ENCODE results near the gene AP1M2.
"Not testable (repeated sequence)": the region's sequence is repeated elsewhere in the genome, so short reads cannot be mapped to it uniquely, and the experiment has no call there.

The AP1M2 gene

GRCh38 chr19:10543059-10543419 lies 44.1 kb downstream of the AP1M2 start:
- DNase-seq (ENCODE audit: low read depth), result no peak
- no peak overlapping the region for H3K4me3 ChIP-seq (replicated peaks; ENCODE audit: low read depth, low read length)
- TF ChIP-seq, protein P1, sequence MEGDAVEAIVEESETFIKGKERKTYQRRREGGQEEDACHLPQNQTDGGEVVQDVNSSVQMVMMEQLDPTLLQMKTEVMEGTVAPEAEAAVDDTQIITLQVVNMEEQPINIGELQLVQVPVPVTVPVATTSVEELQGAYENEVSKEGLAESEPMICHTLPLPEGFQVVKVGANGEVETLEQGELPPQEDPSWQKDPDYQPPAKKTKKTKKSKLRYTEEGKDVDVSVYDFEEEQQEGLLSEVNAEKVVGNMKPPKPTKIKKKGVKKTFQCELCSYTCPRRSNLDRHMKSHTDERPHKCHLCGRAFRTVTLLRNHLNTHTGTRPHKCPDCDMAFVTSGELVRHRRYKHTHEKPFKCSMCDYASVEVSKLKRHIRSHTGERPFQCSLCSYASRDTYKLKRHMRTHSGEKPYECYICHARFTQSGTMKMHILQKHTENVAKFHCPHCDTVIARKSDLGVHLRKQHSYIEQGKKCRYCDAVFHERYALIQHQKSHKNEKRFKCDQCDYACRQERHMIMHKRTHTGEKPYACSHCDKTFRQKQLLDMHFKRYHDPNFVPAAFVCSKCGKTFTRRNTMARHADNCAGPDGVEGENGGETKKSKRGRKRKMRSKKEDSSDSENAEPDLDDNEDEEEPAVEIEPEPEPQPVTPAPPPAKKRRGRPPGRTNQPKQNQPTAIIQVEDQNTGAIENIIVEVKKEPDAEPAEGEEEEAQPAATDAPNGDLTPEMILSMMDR (IDR thresholded peaks at IDR 0.05; ENCODE audit: low read length, missing control alignments), result no peak

DNA sequence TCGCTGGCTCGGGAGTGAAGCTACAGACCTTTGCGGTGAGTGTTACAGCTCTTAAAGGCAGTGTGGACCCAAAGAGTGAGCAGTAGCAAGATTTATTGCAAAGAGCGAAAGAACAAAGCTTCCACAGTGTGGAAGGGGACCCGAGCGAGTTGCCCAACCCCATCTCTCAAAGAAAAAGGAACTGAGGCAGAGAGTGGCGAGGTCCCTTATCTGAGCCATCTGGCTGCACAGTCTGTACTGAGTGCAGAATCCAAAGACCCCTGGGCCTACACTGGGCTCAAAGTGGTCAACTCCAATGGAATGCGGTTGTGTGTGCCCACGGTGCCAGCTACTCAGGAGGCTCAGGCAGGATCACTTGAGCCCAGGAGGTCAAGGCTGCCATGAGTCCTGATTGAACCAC lies 48.1 kb downstream of the AP1M2 start:
- H3K4me3 ChIP-seq (replicated peaks; ENCODE audit: low read depth, low read length); DNase-seq (ENCODE audit: low read depth): not testable (repeated sequence)

DNA sequence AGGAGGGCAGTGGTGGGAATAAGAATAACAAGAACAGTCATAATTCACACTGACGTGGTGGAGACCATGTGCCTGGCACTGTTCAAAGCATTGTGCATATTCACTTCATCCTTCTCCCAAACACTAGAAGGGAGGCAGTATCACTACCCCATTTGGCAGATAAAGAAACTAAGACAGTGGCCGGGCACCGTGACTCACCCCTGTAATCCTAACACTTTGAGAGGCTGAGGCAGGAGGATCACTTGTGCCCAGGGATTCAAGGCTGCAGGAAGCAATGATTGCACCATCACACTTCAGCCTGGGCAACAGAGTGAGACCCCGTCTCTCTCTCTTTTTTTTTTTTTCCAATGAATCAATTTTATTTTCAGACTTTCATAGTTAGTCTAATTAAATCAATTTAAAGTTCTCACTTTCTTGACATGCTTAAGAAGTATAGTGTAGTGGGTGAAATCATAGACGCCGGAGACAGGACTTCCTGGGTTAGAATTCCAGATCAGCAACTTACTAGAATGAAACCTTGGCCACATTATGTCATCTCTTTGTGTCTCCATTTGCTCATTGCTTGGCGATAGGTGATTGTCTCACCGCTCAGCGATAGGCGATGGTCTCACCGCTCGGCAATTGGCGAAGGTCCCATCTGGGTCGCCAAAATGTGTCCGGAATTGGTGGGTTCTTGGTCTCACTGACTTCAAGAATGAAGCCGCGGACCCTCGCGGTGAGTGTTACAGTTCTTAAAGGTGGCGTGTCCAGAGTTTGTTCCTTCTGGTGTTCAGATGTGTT lies 48.7 kb downstream of the AP1M2 start:
- H3K4me3 ChIP-seq (replicated peaks; ENCODE audit: low read depth, low read length), result no peak overlapping the region
- TF ChIP-seq, protein P1 (IDR thresholded peaks at IDR 0.05; ENCODE audit: low read length, missing control alignments), result no peak
- DNase-seq (ENCODE audit: low read depth), result no peak

- TF ChIP-seq, protein P1 (IDR thresholded peaks at IDR 0.05; ENCODE audit: low read length, missing control alignments), result no peak
- DNase-seq (ENCODE audit: low read depth), result no peak
- H3K4me3 ChIP-seq (replicated peaks; ENCODE audit: low read depth, low read length), result no peak overlapping the region
These were observed 49.4 kb downstream of the AP1M2 start for GRCh38 chr19:10537668-10538067.

DNA sequence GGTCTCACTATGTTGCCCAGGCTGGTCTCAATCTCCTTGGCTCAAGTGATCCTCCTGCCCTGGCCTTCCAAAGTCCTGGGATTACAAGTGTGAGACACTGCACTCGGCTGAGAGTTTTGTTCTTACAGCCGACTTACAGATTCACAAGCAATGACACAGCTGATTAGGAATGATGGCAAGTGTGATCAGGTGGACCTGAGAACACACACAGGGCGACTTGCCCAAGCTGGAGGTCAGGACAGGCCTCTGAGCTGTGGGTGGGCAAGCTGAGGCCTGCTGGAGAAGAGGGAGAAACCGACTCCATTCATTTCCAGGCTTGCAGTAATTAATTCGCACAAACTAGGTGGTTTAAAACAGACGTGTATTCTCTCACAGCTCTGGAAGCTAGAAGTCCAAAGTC lies 51.5 kb downstream of the AP1M2 start:
- DNase-seq (ENCODE audit: low read depth), result no peak
- H3K4me3 ChIP-seq (replicated peaks; ENCODE audit: low read depth, low read length), result no peak overlapping the region

GRCh38 chr19:10533646-10534386 lies 53.3 kb downstream of the AP1M2 start:
- TF ChIP-seq, protein P1 (IDR thresholded peaks at IDR 0.05; ENCODE audit: low read length, missing control alignments), result no peak
- DNase-seq (ENCODE audit: low read depth), result peak; percentile 87

More for the DNA sequence above, 51.5 kb downstream of the AP1M2 start:
- TF ChIP-seq, protein P1 (IDR thresholded peaks at IDR 0.05; ENCODE audit: low read length, missing control alignments), result no peak

DNA sequence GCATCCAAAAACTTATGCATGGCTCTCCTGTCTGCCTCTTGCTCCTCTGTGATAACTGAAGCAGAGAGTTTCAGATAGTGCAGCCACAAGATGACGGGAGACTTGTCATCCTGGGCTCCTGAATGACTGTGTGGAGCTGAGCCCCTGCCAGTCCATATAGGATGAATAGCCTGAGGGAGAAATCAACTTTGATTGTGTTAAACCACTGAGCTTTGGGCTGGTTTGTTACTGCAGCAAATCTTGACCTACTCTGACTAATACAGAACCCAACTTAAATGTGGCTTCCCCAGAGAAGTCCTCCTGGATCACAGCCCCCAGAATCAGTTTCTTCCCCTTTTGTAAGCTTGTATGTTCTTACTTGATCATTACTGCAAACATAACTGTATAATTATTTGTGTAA lies 54.7 kb downstream of the AP1M2 start:
- no peak overlapping the region for H3K4me3 ChIP-seq (replicated peaks; ENCODE audit: low read depth, low read length)
- TF ChIP-seq, protein P1 (IDR thresholded peaks at IDR 0.05; ENCODE audit: low read length, missing control alignments), result no peak
- no peak for DNase-seq (ENCODE audit: low read depth)

More at GRCh38 chr19:10533646-10534386, 53.3 kb downstream of the AP1M2 start:
- no peak overlapping the region for H3K4me3 ChIP-seq (replicated peaks; ENCODE audit: low read depth, low read length)

GRCh38 chr19:10526887-10527286 lies 60.2 kb downstream of the AP1M2 start:
- not testable (repeated sequence) for DNase-seq (ENCODE audit: low read depth); H3K4me3 ChIP-seq (replicated peaks; ENCODE audit: low read depth, low read length)
